ENCODE measurements around the gene HTR3C.

GRCh38 chr3:184066211-184066610, 13.4 kb downstream of the HTR3C start:
- no peak for TF ChIP-seq POLR2AphosphoS5 (IDR thresholded peaks at IDR 0.05; ENCODE audit: low read depth)
- TF ChIP-seq CTCF (IDR thresholded peaks at IDR 0.05; ENCODE audit: insufficient read depth, low read length) = no peak
- no peak for TF ChIP-seq REST (IDR thresholded peaks at IDR 0.05; ENCODE audit: insufficient replicate concordance, low read depth)
- no peak for TF ChIP-seq GABPA (IDR thresholded peaks at IDR 0.05; ENCODE audit: low read depth)
- no peak for TF ChIP-seq SPI1 (IDR thresholded peaks at IDR 0.05; ENCODE audit: borderline replicate concordance, low read depth)
